ENCODE measurements around the gene UST.

Gene UST

GRCh38 chr6:148824960-148825359, 78.1 kb downstream of the UST start:
- Histone ChIP-seq H3K9ac (ENCODE audit: low read length) (no peak overlapping the region), H3K4me3 (ENCODE audit: low read depth, low read length) (no peak overlapping the region), H3K27ac (ENCODE audit: low read depth, low read length) (no peak overlapping the region), H3K9me3 (ENCODE audit: control insufficient read depth, insufficient read depth, low read depth, low read length) (no peaks in the 10 kb centered on the region), H3K27me3 (ENCODE audit: control insufficient read depth, insufficient read depth, low read length) (no peaks in the 10 kb centered on the region), H3K4me1 (ENCODE audit: control insufficient read depth, insufficient read depth, low read length) (peaks cover 18% of the 10 kb centered on the region), H3K36me3 (ENCODE audit: control insufficient read depth, insufficient read depth, low read length) (no peaks in the 10 kb centered on the region)

DNA sequence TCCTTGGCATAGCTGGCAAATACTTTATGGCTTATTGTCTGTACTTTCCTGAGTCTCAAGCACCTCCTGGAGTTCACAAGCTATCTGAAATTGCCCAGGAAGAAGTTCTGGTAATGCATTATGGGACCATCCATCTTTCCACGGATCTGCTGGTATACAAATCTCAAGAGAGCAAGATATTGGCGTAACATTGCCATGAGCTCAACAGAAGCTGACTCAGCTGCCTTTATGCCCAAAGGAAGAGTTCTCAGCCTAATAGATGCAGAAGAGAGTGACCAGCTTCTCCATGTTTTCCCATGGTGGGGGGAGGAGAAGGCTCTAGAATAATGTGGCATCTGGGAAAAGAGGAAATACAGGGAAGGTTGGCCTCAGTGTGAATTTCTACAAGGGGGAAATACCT, 78.7 kb downstream of the UST start:
- Histone ChIP-seq H3K4me3 (ENCODE audit: low read depth, low read length) (no peak overlapping the region), H3K4me1 (ENCODE audit: control insufficient read depth, insufficient read depth, low read length) (peaks cover 15% of the 10 kb centered on the region; the same call in 1 of the 2 replicates), H3K36me3 (ENCODE audit: control insufficient read depth, insufficient read depth, low read length) (no peaks in the 10 kb centered on the region), H3K27me3 (ENCODE audit: control insufficient read depth, insufficient read depth, low read length) (no peaks in the 10 kb centered on the region), H3K9me3 (ENCODE audit: control insufficient read depth, insufficient read depth, low read depth, low read length) (no peaks in the 10 kb centered on the region), H3K9ac (ENCODE audit: low read length) (no peak overlapping the region), H3K27ac (ENCODE audit: low read depth, low read length) (no peak overlapping the region)

GRCh38 chr6:148827416-148828045, 80.7 kb downstream of the UST start:
- Histone ChIP-seq H3K27ac (ENCODE audit: low read depth, low read length) (no peak overlapping the region), H3K27me3 (ENCODE audit: control insufficient read depth, insufficient read depth, low read length) (no peaks in the 10 kb centered on the region), H3K4me3 (ENCODE audit: low read depth, low read length) (no peak overlapping the region), H3K9ac (ENCODE audit: low read length) (no peak overlapping the region), H3K36me3 (ENCODE audit: control insufficient read depth, insufficient read depth, low read length) (no peaks in the 10 kb centered on the region), H3K4me1 (ENCODE audit: control insufficient read depth, insufficient read depth, low read length) (peaks cover 12% of the 10 kb centered on the region; the same call in 1 of the 2 replicates), H3K9me3 (ENCODE audit: control insufficient read depth, insufficient read depth, low read depth, low read length) (no peaks in the 10 kb centered on the region)

GRCh38 chr6:148828047-148828446, 81.2 kb downstream of the UST start:
- H3K9me3 ChIP-seq (ENCODE audit: control insufficient read depth, insufficient read depth, low read depth, low read length), result no peaks in the 10 kb centered on the region
- no peaks in the 10 kb centered on the region for H3K27me3 ChIP-seq (ENCODE audit: control insufficient read depth, insufficient read depth, low read length)
- H3K36me3 ChIP-seq (ENCODE audit: control insufficient read depth, insufficient read depth, low read length), result no peaks in the 10 kb centered on the region
- H3K4me3 ChIP-seq (ENCODE audit: low read depth, low read length), result no peak overlapping the region
- no peak overlapping the region for H3K27ac ChIP-seq (ENCODE audit: low read depth, low read length)
- H3K9ac ChIP-seq (ENCODE audit: low read length), result no peak overlapping the region
- peaks cover 12% of the 10 kb centered on the region; the same call in 1 of the 2 replicates for H3K4me1 ChIP-seq (ENCODE audit: control insufficient read depth, insufficient read depth, low read length)

GRCh38 chr6:148829415-148830101, 82.7 kb downstream of the UST start:
- Histone ChIP-seq H3K4me1 (ENCODE audit: control insufficient read depth, insufficient read depth, low read length) (peaks cover 12% of the 10 kb centered on the region; the same call in 1 of the 2 replicates), H3K9ac (ENCODE audit: low read length) (no peak overlapping the region), H3K9me3 (ENCODE audit: control insufficient read depth, insufficient read depth, low read depth, low read length) (no peaks in the 10 kb centered on the region), H3K36me3 (ENCODE audit: control insufficient read depth, insufficient read depth, low read length) (no peaks in the 10 kb centered on the region), H3K27ac (ENCODE audit: low read depth, low read length) (no peak overlapping the region), H3K27me3 (ENCODE audit: control insufficient read depth, insufficient read depth, low read length) (no peaks in the 10 kb centered on the region), H3K4me3 (ENCODE audit: low read depth, low read length) (no peak overlapping the region)

GRCh38 chr6:148830614-148831013, 83.8 kb downstream of the UST start:
- no peaks in the 10 kb centered on the region for H3K36me3 ChIP-seq (ENCODE audit: control insufficient read depth, insufficient read depth, low read length)
- H3K27me3 ChIP-seq (ENCODE audit: control insufficient read depth, insufficient read depth, low read length), result no peaks in the 10 kb centered on the region
- H3K27ac ChIP-seq (ENCODE audit: low read depth, low read length), result no peak overlapping the region
- no peak overlapping the region for H3K9ac ChIP-seq (ENCODE audit: low read length)
- H3K4me1 ChIP-seq (ENCODE audit: control insufficient read depth, insufficient read depth, low read length), result peaks cover 8% of the 10 kb centered on the region; the same call in 1 of the 2 replicates
- no peaks in the 10 kb centered on the region for H3K9me3 ChIP-seq (ENCODE audit: control insufficient read depth, insufficient read depth, low read depth, low read length)
- H3K4me3 ChIP-seq (ENCODE audit: low read depth, low read length), result no peak overlapping the region

DNA sequence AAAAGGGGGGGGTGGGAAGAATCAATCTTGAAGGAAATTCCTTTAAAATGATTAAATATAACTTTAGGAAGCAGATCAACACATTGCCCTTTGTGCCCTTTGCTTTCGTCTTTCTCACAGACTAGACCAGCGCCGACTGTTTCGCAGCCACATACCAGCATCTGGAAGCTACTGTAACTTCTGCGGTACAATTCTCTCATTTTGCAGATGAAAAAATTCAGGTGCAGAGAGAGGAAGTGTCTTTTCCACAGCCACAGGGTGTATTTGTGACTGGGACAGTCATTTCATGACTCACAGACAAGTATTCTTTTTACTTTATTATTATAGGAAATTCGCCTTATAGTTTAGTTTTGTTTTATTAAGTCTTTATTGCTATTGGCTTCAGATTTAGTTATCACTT, 84.2 kb downstream of the UST start:
- Histone ChIP-seq H3K4me3 (ENCODE audit: low read depth, low read length) (no peak overlapping the region), H3K4me1 (ENCODE audit: control insufficient read depth, insufficient read depth, low read length) (peaks cover 8% of the 10 kb centered on the region; the same call in 1 of the 2 replicates), H3K27ac (ENCODE audit: low read depth, low read length) (no peak overlapping the region), H3K9me3 (ENCODE audit: control insufficient read depth, insufficient read depth, low read depth, low read length) (no peaks in the 10 kb centered on the region), H3K36me3 (ENCODE audit: control insufficient read depth, insufficient read depth, low read length) (no peaks in the 10 kb centered on the region), H3K9ac (ENCODE audit: low read length) (no peak overlapping the region), H3K27me3 (ENCODE audit: control insufficient read depth, insufficient read depth, low read length) (no peaks in the 10 kb centered on the region)

- H3K36me3 ChIP-seq (ENCODE audit: control insufficient read depth, insufficient read depth, low read length), result no peaks in the 10 kb centered on the region
- H3K9ac ChIP-seq (ENCODE audit: low read length), result no peak overlapping the region
- H3K4me1 ChIP-seq (ENCODE audit: control insufficient read depth, insufficient read depth, low read length), result peaks cover 8% of the 10 kb centered on the region; the same call in 1 of the 2 replicates
Observed at GRCh38 chr6:148831531-148831930, 84.7 kb downstream of the UST start.

GRCh38 chr6:148835920-148836441, 89.2 kb downstream of the UST start:
- H3K4me1 ChIP-seq (ENCODE audit: control insufficient read depth, insufficient read depth, low read length), result peaks cover 37% of the 10 kb centered on the region
- no peaks in the 10 kb centered on the region for H3K36me3 ChIP-seq (ENCODE audit: control insufficient read depth, insufficient read depth, low read length)
- H3K4me3 ChIP-seq (ENCODE audit: low read depth, low read length), result no peak overlapping the region
- H3K9me3 ChIP-seq (ENCODE audit: control insufficient read depth, insufficient read depth, low read depth, low read length), result no peaks in the 10 kb centered on the region
- no peaks in the 10 kb centered on the region for H3K27me3 ChIP-seq (ENCODE audit: control insufficient read depth, insufficient read depth, low read length)
- H3K27ac ChIP-seq (ENCODE audit: low read depth, low read length), result no peak overlapping the region
- H3K9ac ChIP-seq (ENCODE audit: low read length), result no peak overlapping the region

More at GRCh38 chr6:148831531-148831930, 84.7 kb downstream of the UST start:
- Histone ChIP-seq H3K27me3 (ENCODE audit: control insufficient read depth, insufficient read depth, low read length) (no peaks in the 10 kb centered on the region), H3K9me3 (ENCODE audit: control insufficient read depth, insufficient read depth, low read depth, low read length) (no peaks in the 10 kb centered on the region), H3K4me3 (ENCODE audit: low read depth, low read length) (no peak overlapping the region), H3K27ac (ENCODE audit: low read depth, low read length) (no peak overlapping the region)

- H3K4me1 ChIP-seq (ENCODE audit: control insufficient read depth, insufficient read depth, low read length), result peaks cover 37% of the 10 kb centered on the region
- H3K27me3 ChIP-seq (ENCODE audit: control insufficient read depth, insufficient read depth, low read length), result no peaks in the 10 kb centered on the region
- no peaks in the 10 kb centered on the region for H3K36me3 ChIP-seq (ENCODE audit: control insufficient read depth, insufficient read depth, low read length)
- H3K27ac ChIP-seq (ENCODE audit: low read depth, low read length), result no peak overlapping the region
- H3K9me3 ChIP-seq (ENCODE audit: control insufficient read depth, insufficient read depth, low read depth, low read length), result no peaks in the 10 kb centered on the region
- H3K4me3 ChIP-seq (ENCODE audit: low read depth, low read length), result no peak overlapping the region
- no peak overlapping the region for H3K9ac ChIP-seq (ENCODE audit: low read length)
Observed at GRCh38 chr6:148836751-148837150, 89.9 kb downstream of the UST start.

GRCh38 chr6:148837941-148838340, 91.1 kb downstream of the UST start:
- peaks cover 37% of the 10 kb centered on the region for H3K4me1 ChIP-seq (ENCODE audit: control insufficient read depth, insufficient read depth, low read length)
- H3K9me3 ChIP-seq (ENCODE audit: control insufficient read depth, insufficient read depth, low read depth, low read length), result no peaks in the 10 kb centered on the region
- no peaks in the 10 kb centered on the region for H3K27me3 ChIP-seq (ENCODE audit: control insufficient read depth, insufficient read depth, low read length)
- H3K4me3 ChIP-seq (ENCODE audit: low read depth, low read length), result no peak overlapping the region
- no peak overlapping the region for H3K27ac ChIP-seq (ENCODE audit: low read depth, low read length)
- no peaks in the 10 kb centered on the region for H3K36me3 ChIP-seq (ENCODE audit: control insufficient read depth, insufficient read depth, low read length)
- H3K9ac ChIP-seq (ENCODE audit: low read length), result no peak overlapping the region
